ENCODE data around the gene AGER. TPM values are rescaled to one million over a fixed set of nuclear protein-coding genes. Genes with fewer than 3 reads are reported as not detected.

The AGER gene
- total and polyA plus RNA-seq, 2 of the 4 experiments (the other 2 are of a cell fraction) = 0.18 to 4.2 TPM

DNA sequence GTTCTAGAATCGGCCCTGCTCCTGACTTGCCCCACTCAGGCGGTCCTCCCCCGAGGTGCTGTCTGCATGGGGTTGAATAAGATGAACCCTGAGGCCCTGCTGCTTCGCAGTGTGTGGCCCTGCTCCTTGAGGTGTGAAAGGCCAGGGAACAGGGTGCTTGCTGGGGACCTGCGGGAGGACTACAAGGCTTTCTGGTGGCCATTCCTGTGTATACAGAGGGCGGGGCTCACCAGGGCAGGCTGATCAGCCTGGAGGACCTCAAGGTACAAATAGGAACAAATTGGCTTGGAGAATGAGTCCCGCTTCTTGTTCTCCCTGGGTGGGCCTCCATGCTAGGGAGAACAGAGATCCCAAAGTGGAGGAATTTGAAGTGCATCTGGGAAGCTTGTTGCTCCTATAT, 34.1 kb upstream of the AGER start:
- Histone ChIP-seq H2BK15ac (ENCODE audit: low read depth, low read length) (no peak overlapping the region), H3K4me1 (ENCODE audit: control insufficient read depth, insufficient read depth, low read length) (no peaks in the 10 kb centered on the region), H2BK20ac (ENCODE audit: low read depth, low read length) (no peak overlapping the region), H3K9me3 (ENCODE audit: control insufficient read depth, insufficient read depth, low read length) (no peaks in the 10 kb centered on the region), H3K4ac (ENCODE audit: low read depth, low read length) (no peak overlapping the region), H3K9me1 (ENCODE audit: insufficient read depth, low read length) (no peaks in the 10 kb centered on the region), H3K4me2 (ENCODE audit: low read depth, low read length) (no peak overlapping the region), H4K20me1 (ENCODE audit: insufficient read depth, low read length) (no peaks in the 10 kb centered on the region), H3K27me3 (ENCODE audit: control insufficient read depth, insufficient read depth, low read length) (peaks cover 43% of the 10 kb centered on the region), H3K79me1 (ENCODE audit: low read depth in 1 of 2, low read length in 2 of 2) (no peaks in the 10 kb centered on the region), H2BK5ac (ENCODE audit: low read depth, low read length, poor library complexity, severe bottlenecking) (no peak overlapping the region), H2AFZ (replicated peaks; ENCODE audit: low read length, poor library complexity) (no peak overlapping the region), H2BK120ac (ENCODE audit: low read depth, low read length) (no peak overlapping the region), H3K56ac (ENCODE audit: extremely low read depth, insufficient read depth, low read length) (no peak overlapping the region), H3K14ac (replicated peaks; ENCODE audit: low read depth, low read length) (no peak overlapping the region), H3K27ac (ENCODE audit: insufficient read depth, low read length) (no peak overlapping the region), H3K4me3 (ENCODE audit: insufficient read depth, low read depth, low read length) (no peak overlapping the region), H2AK9ac (replicated peaks; ENCODE audit: low read depth, low read length, poor library complexity) (no peak overlapping the region), H4K5ac (ENCODE audit: low read depth, low read length) (no peak overlapping the region), H4K91ac (ENCODE audit: insufficient read depth, low read depth, low read length) (no peak overlapping the region), H4K8ac (ENCODE audit: low read depth in 2 of 2, low read length in 2 of 2) (no peak overlapping the region), H3K23ac (ENCODE audit: low read depth, low read length) (no peak overlapping the region), H3K9ac (ENCODE audit: low read depth, low read length) (no peak overlapping the region), H3K36me3 (ENCODE audit: control insufficient read depth, insufficient read depth, low read length) (no peaks in the 10 kb centered on the region), H2AK5ac (ENCODE audit: low read depth, low read length) (no peak overlapping the region), H3K18ac (ENCODE audit: low read depth, low read length) (no peak overlapping the region)
- ATAC-seq (ENCODE audit: low read depth) (no peak), DNase-seq (no peak)
- no TSS peak for BruUV-seq (replicated peaks)
- dilution Hi-C loops (cut with HindIII; ENCODE audit: low sequenced_read_pairs, unreplicated experiment) = no loop called here
- ChIA-PET POLR2A (ENCODE audit: unreplicated experiment) (no interaction called here), CTCF (no interaction called here)
- intact Hi-C loops (cut with micrococcal nuclease) = no loop called here
- WGBS, 2 experiments (ENCODE audit: extremely low coverage in 2 of 2, insufficient read length in 1 of 2) = 68% methylated on average over 4 of the region's 7 CpGs; no CpG with 5 or more reads in 1 of the 2 experiments
- in situ Hi-C loops (cut with MboI; ENCODE audit: low sequenced_read_pairs) = no loop called here
- TF ChIP-seq POLR2A (IDR thresholded peaks at IDR 0.05; ENCODE audit: low read depth, low read length) (no peak), CEBPB (IDR thresholded peaks at IDR 0.05; ENCODE audit: low read depth, low read length) (no peak), FOS (IDR thresholded peaks at IDR 0.05; ENCODE audit: low read depth, low read length) (no peak), RFX5 (IDR thresholded peaks at IDR 0.05; ENCODE audit: low read depth, low read length) (no peak), MXI1 (IDR thresholded peaks at IDR 0.05; ENCODE audit: borderline replicate concordance, low read depth, low read length) (no peak), CHD1 (IDR thresholded peaks at IDR 0.05; ENCODE audit: low read depth, low read length) (no peak), RCOR1 (IDR thresholded peaks at IDR 0.05; ENCODE audit: insufficient replicate concordance, low read length) (no peak), BHLHE40 (IDR thresholded peaks at IDR 0.05; ENCODE audit: low read depth, low read length) (no peak), NFE2L2 (IDR thresholded peaks at IDR 0.05; ENCODE audit: low read depth, low read length) (no peak)
- TF ChIP-seq, protein P1, sequence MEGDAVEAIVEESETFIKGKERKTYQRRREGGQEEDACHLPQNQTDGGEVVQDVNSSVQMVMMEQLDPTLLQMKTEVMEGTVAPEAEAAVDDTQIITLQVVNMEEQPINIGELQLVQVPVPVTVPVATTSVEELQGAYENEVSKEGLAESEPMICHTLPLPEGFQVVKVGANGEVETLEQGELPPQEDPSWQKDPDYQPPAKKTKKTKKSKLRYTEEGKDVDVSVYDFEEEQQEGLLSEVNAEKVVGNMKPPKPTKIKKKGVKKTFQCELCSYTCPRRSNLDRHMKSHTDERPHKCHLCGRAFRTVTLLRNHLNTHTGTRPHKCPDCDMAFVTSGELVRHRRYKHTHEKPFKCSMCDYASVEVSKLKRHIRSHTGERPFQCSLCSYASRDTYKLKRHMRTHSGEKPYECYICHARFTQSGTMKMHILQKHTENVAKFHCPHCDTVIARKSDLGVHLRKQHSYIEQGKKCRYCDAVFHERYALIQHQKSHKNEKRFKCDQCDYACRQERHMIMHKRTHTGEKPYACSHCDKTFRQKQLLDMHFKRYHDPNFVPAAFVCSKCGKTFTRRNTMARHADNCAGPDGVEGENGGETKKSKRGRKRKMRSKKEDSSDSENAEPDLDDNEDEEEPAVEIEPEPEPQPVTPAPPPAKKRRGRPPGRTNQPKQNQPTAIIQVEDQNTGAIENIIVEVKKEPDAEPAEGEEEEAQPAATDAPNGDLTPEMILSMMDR (conservative IDR thresholded peaks at IDR 0.05; ENCODE audit: low read depth, low read length) = no peak
- TF ChIP-seq, protein P2, sequence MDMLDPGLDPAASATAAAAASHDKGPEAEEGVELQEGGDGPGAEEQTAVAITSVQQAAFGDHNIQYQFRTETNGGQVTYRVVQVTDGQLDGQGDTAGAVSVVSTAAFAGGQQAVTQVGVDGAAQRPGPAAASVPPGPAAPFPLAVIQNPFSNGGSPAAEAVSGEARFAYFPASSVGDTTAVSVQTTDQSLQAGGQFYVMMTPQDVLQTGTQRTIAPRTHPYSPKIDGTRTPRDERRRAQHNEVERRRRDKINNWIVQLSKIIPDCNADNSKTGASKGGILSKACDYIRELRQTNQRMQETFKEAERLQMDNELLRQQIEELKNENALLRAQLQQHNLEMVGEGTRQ (IDR thresholded peaks at IDR 0.05; ENCODE audit: low read depth, low read length) = no peak

Measured in IMR-90 (cell line).